HepG2 (cell line): ENCODE results near the gene WNT1. TPM values are rescaled to one million over a fixed set of nuclear protein-coding genes. Genes with fewer than 3 reads are reported as not detected.
A peak's percentile ranks its signal among the peaks of the same experiment; 100 is the strongest.

Experiments
- AHDC1 ChIP-seq: sonication (generic); formaldehyde crosslinking; IDR thresholded peaks from 2 replicates; pipeline ENCODE4 v1.5.1; 2020; ENCODE audit warnings: mild to moderate bottlenecking, missing genetic modification reagents, borderline replicate concordance
- ATF7 ChIP-seq, 2 experiments: fragments of 450-650 bp in 1 of 2; sonication (generic) in 1 of 2; formaldehyde crosslinking in 1 of 2; IDR thresholded peaks; 2 replicates each; pipeline versions ENCODE4 v1.4.0 to v1.6.1; 2016 to 2020; ENCODE audit warnings: antibody characterized with exemption in 1 of 2, mild to moderate bottlenecking in 1 of 2, missing genetic modification reagents in 1 of 2
- BATF2 ChIP-seq: sonication (generic); formaldehyde crosslinking; IDR thresholded peaks from 2 replicates; pipeline ENCODE4 v1.8.0; 2022; ENCODE audit warnings: mild to moderate bottlenecking, missing genetic modification reagents, moderate library complexity
- BRD4 ChIP-seq: sonication (generic); formaldehyde crosslinking; IDR thresholded peaks from 2 replicates; pipeline ENCODE4 v1.4.0; 2020; ENCODE audit warnings: missing genetic modification reagents
- FIP1L1 ChIP-seq: fragments of 200-400 bp; formaldehyde crosslinking; IDR thresholded peaks from 2 replicates; pipeline ENCODE4 v1.6.1; 2018; ENCODE audit warnings: low read depth, mild to moderate bottlenecking, low read length, moderate library complexity, borderline replicate concordance; ENCODE audit not compliant: insufficient read depth
- GATAD2A ChIP-seq: IDR thresholded peaks from 2 replicates; pipeline ENCODE4 v1.6.1; 2016
- GMEB1 ChIP-seq: sonication (generic); formaldehyde crosslinking; IDR thresholded peaks from 2 replicates; pipeline ENCODE4 v1.5.1; 2020; ENCODE audit warnings: missing genetic modification reagents, mild to moderate bottlenecking, borderline replicate concordance
- IRF2 ChIP-seq: IDR thresholded peaks from 2 replicates; pipeline ENCODE4 v1.6.1; 2018; ENCODE audit warnings: missing genetic modification reagents, missing compliant biosample characterization
- MXD3 ChIP-seq: IDR thresholded peaks from 2 replicates; pipeline ENCODE4 v1.6.1; 2016; ENCODE audit warnings: mild to moderate bottlenecking, missing biosample characterization, missing genetic modification reagents
- NCOA2 ChIP-seq: sonication (generic); formaldehyde crosslinking; IDR thresholded peaks from 2 replicates; pipeline ENCODE4 v1.8.0; 2022; ENCODE audit warnings: inconsistent platforms
- NFYB ChIP-seq: sonication (generic); formaldehyde crosslinking; IDR thresholded peaks from 2 replicates; pipeline ENCODE4 v1.4.0; 2020; ENCODE audit warnings: missing genetic modification reagents
- PCBP2 ChIP-seq: fragments of 200-400 bp; formaldehyde crosslinking; optimal IDR thresholded peaks from 2 replicates; pipeline ENCODE3; 2018; ENCODE audit warnings: low read length, low read depth; ENCODE audit not compliant: poor library complexity, severe bottlenecking
- RFX5 ChIP-seq: IDR thresholded peaks from 2 replicates; pipeline ENCODE4 v1.6.1; 2011; ENCODE audit warnings: low read depth, low read length, improper control_type of control experiment
- TCF7 ChIP-seq: sonication (generic); IDR thresholded peaks from 2 replicates; pipeline ENCODE4 v1.6.1; 2016; ENCODE audit warnings: antibody characterized with exemption, low read depth
- TEF ChIP-seq: sonication (generic); formaldehyde crosslinking; IDR thresholded peaks from 2 replicates; pipeline ENCODE4 v1.5.0; 2020; ENCODE audit warnings: missing genetic modification reagents
- ZNF329 ChIP-seq: sonication (generic); formaldehyde crosslinking; IDR thresholded peaks from 2 replicates; pipeline ENCODE4 v1.9.0; 2021; ENCODE audit warnings: low read depth, mild to moderate bottlenecking, missing genetic modification reagents
- ZNF34 ChIP-seq: sonication (generic); formaldehyde crosslinking; IDR thresholded peaks from 2 replicates; pipeline ENCODE4 v1.4.0; 2020; ENCODE audit warnings: mild to moderate bottlenecking, missing genetic modification reagents, borderline replicate concordance
- ZNF652 ChIP-seq: IDR thresholded peaks from 2 replicates; pipeline ENCODE4 v1.6.1; 2016; ENCODE audit warnings: low read depth, borderline replicate concordance
- polyA plus RNA-seq, 8 experiments: library from polyadenylated mRNA; depleted of rRNA in 3 of 8; stranded (reverse) in 7 of 8; unstranded in 1 of 8; fragments of >200 nt; fragmentation: Illumina TruSeq in 4 of 8; extraction: Trizol in 4 of 8; gene quantifications; 2 replicates each; pipeline versions ENCODE4 v1.2.1 to v1.2.3, GENCODE V29; 2011 to 2016; ENCODE audit warnings: low read depth in 4 of 8, missing spikeins in 1 of 8, mixed read lengths in 1 of 8; ENCODE audit not compliant: insufficient read depth in 1 of 8
- total RNA-seq, 5 experiments: library from RNA; depleted of rRNA; stranded (reverse); fragments of >200 nt; fragmentation: Illumina TruSeq; extraction: Trizol; gene quantifications; 2 replicates each; pipeline ENCODE4 v1.2.3, GENCODE V29; 2016; ENCODE audit warnings: low read depth in 1 of 5

Gene WNT1
- total and polyA plus RNA-seq, 2 of the 13 experiments (the other 11 are each of a cell fraction or from before 2014, with no cell fraction given): not detected

- TF ChIP-seq RFX5 (0 out of 2 replicates have a peak, but pooled peaks have one; percentile 17), TCF7 (no peak), ZNF652 (0 out of 2 replicates have a peak, but pooled peaks have one; percentile 8), MXD3 (CRISPR knock-in tag) (peak; percentile 42; the same call in 1 of the 2 replicates), BATF2 (CRISPR knock-in tag) (0 out of 2 replicates have a peak, but pooled peaks have one; percentile 25), AHDC1 (CRISPR knock-in tag) (0 out of 2 replicates have a peak, but pooled peaks have one; percentile 18), TEF (CRISPR knock-in tag) (no peak), FIP1L1 (peak; percentile 93; the same call in 1 of the 2 replicates), BRD4 (no peak), IRF2 (CRISPR knock-in tag) (peak; percentile 82; the same call in 1 of the 2 replicates), NCOA2 (CRISPR knock-in tag) (0 out of 2 replicates have a peak, but pooled peaks have one; percentile 24), PCBP2 (no peak), ZNF34 (no peak; the same call in 1 of the 2 replicates), GATAD2A (CRISPR knock-in tag) (peak; percentile 78), ZNF329 (CRISPR knock-in tag) (no peak), GMEB1 (CRISPR knock-in tag) (peak; percentile 50; the same call in 1 of the 2 replicates), ATF7 (IDR thresholded peaks at IDR 0.05) (no peak), ATF7 (CRISPR knock-in tag; IDR thresholded peaks at IDR 0.05) (0 out of 2 replicates have a peak, but pooled peaks have one; percentile 52), NFYB (no peak)
These were observed 40.4 kb downstream of the WNT1 start, which contains the start of gene PRKAG1 (continued) for GRCh38 chr12:49018261-49019119.
